PC-3 (cell line): Measurements from ENCODE around the gene GAS7. TPM values are rescaled to one million over a fixed set of nuclear protein-coding genes. Genes with fewer than 3 reads are reported as not detected.

Source experiments
- ATAC-seq: fragments of 200-7000 bp; cut with Tn5 transposase; 2 replicates; pipeline ENCODE4 v1.9.1; 2020; ENCODE audit warnings: mild to moderate bottlenecking, moderate library complexity
- BruUV-seq: library from RNA; stranded (reverse); fragments of 400-500 nt; replicated peaks from 2 replicates; lab custom pipeline; 2021; lab: Mats Ljungman, UMichigan
- CTCF ChIA-PET: fragments of 300-600 bp; sonication (Branson Sonifier 250); formaldehyde crosslinking; loops from one replicate; lab custom pipeline; 2022; ENCODE audit warnings: antibody characterized with exemption; lab: Charles Lee
- POLR2A ChIA-PET: fragments of 300-600 bp; sonication (Branson Sonifier 250); formaldehyde crosslinking; loops from one replicate; lab custom pipeline; 2022; ENCODE audit warnings: antibody characterized with exemption; ENCODE audit not compliant: unreplicated experiment; lab: Charles Lee
- DNase-seq: peaks from one replicate; pipeline ENCODE4 v3.0.0-alpha.2; 2015
- H2AFZ ChIP-seq: fragments of 300-600 bp; sonication (generic); 2 replicates; pipeline ENCODE4 v1.6.0; 2016; ENCODE audit warnings: antibody characterized with exemption, low read length
- H3F3A ChIP-seq: fragments of 300-600 bp; sonication (generic); one replicate; pipeline ENCODE4 v1.6.0; 2017; ENCODE audit warnings: antibody characterized with exemption, low read length, control low read depth, mild to moderate bottlenecking; ENCODE audit not compliant: unreplicated experiment
- H3K27ac ChIP-seq: fragments of 300-600 bp; sonication (generic); 2 replicates; pipeline ENCODE4 v1.5.1; 2016; ENCODE audit warnings: mild to moderate bottlenecking, low read length
- H3K27me3 ChIP-seq: fragments of 300-600 bp; sonication (generic); 2 replicates; pipeline ENCODE4 v1.6.1; 2016; ENCODE audit warnings: low read length, mixed read lengths
- H3K36me3 ChIP-seq: fragments of 300-600 bp; sonication (generic); 2 replicates; pipeline ENCODE4 v1.6.1; 2016; ENCODE audit warnings: low read depth, mixed run types, low read length, mixed read lengths
- H3K4me1 ChIP-seq: fragments of 300-600 bp; sonication (generic); 2 replicates; pipeline ENCODE4 v1.5.1; 2016; ENCODE audit warnings: low read length; ENCODE audit not compliant: insufficient read depth
- H3K4me2 ChIP-seq: fragments of 300-600 bp; sonication (generic); 2 replicates; pipeline ENCODE4 v1.6.0; 2016; ENCODE audit warnings: low read length
- H3K4me3 ChIP-seq: fragments of 300-600 bp; sonication (generic); 2 replicates; pipeline ENCODE4 v1.5.1; 2016; ENCODE audit warnings: mild to moderate bottlenecking, low read length, mixed read lengths
- H3K79me2 ChIP-seq: fragments of 300-600 bp; sonication (generic); 2 replicates; pipeline ENCODE4 v1.6.1; 2017; ENCODE audit warnings: low read length, mixed read lengths
- H3K9ac ChIP-seq: fragments of 300-600 bp; sonication (generic); 2 replicates; pipeline ENCODE4 v1.6.0; 2016; ENCODE audit warnings: mild to moderate bottlenecking, low read length
- H3K9me2 ChIP-seq: fragments of 300-600 bp; sonication (generic); replicated peaks from 2 replicates; pipeline ENCODE4 v1.6.1; 2016; ENCODE audit warnings: mixed run types, low read length, mixed read lengths
- H3K9me3 ChIP-seq: fragments of 300-600 bp; sonication (generic); 2 replicates; pipeline ENCODE4 v1.6.1; 2016; ENCODE audit warnings: low read length, mixed read lengths
- H4K20me1 ChIP-seq: fragments of 300-600 bp; sonication (generic); 2 replicates; pipeline ENCODE4 v1.6.1; 2016; ENCODE audit warnings: low read length, mixed read lengths
- EZH2 ChIP-seq: fragments of 300-600 bp; sonication (generic); IDR thresholded peaks from one replicate; pipeline ENCODE4 v1.6.1; 2017; ENCODE audit warnings: antibody characterized with exemption, mild to moderate bottlenecking, low read length; ENCODE audit not compliant: unreplicated experiment
- EZH2phosphoT487 ChIP-seq: fragments of 300-600 bp; sonication (generic); IDR thresholded peaks from 2 replicates; pipeline ENCODE4 v1.6.1; 2018; ENCODE audit warnings: mild to moderate bottlenecking, antibody characterized with exemption, low read length, borderline replicate concordance
- intact Hi-C: fragments of 100-400 bp; cut with micrococcal nuclease; formaldehyde crosslinking; loops from 2 replicates; pipeline ENCODE4 v1.9.0; 2023
- total RNA-seq: library from RNA; depleted of rRNA; stranded (reverse); fragments of >200 nt; gene quantifications from 2 replicates; pipeline ENCODE4 v1.2.3, GENCODE V29; 2014
- TF ChIP-seq, protein P1 (sequence below): fragments of 300-600 bp; sonication (generic); conservative IDR thresholded peaks from 2 replicates; pipeline ENCODE4 v1.5.1; 2017; ENCODE audit warnings: antibody characterized with exemption, low read depth, mild to moderate bottlenecking, low read length

GAS7 gene
- total RNA-seq, 1 experiment from 2014 or later = not detected

DNA sequence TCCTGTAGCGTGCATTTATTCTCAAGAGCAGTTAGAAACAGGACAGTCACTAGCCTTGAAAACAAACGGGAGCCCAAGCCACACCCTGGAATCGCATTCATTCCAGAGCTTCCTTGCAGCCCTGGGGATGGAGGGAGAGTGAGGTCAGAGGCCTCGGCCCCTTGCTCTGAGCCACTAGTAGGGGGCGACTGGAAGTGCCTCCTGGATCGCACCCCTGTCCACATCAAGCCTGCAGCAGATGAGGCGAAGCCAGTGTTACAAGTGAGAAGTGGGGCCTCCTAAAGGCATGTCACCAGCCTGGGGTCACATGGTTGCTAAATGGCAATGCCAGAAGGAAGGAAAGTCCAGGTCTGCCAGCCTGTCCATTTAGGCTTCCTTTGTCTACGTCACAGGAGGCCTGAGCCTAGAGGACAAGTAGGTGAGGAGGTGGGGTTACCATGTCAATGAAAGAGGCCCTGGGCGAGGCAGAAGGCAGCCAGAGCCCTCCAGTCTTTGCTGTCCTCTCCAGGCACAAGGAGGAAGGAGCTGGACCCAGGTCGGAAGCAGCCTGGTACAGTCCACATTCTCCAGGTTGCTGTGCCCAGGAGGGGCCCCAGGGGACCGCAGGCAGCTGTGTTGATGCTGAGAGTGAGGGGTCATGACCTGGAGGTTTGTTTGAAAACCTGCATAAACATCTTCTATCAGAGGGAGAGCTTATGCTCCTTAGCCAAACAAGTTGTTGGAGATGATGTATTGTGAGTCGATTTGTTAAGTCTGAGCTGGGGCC lies 290.3 kb downstream of the GAS7 start:
- Histone ChIP-seq H3K36me3 (no peaks in the 10 kb centered on the region; the same call in 1 of the 2 replicates), H3K9me2 (no peaks in the 10 kb centered on the region), H3K4me3 (no peak overlapping the region), H2AFZ (no peak overlapping the region), H3K4me2 (no peak overlapping the region), H3F3A (no peaks in the 10 kb centered on the region), H3K27ac (no peak overlapping the region), H4K20me1 (no peaks in the 10 kb centered on the region), H3K4me1 (no peaks in the 10 kb centered on the region), H3K79me2 (no peaks in the 10 kb centered on the region), H3K9me3 (no peaks in the 10 kb centered on the region), H3K27me3 (0 out of 2 replicates have a peak, but pooled peaks cover 18% of the 10 kb centered on the region), H3K9ac (no peak overlapping the region)
- POLR2A ChIA-PET = no interaction called here
- TF ChIP-seq, protein P1, sequence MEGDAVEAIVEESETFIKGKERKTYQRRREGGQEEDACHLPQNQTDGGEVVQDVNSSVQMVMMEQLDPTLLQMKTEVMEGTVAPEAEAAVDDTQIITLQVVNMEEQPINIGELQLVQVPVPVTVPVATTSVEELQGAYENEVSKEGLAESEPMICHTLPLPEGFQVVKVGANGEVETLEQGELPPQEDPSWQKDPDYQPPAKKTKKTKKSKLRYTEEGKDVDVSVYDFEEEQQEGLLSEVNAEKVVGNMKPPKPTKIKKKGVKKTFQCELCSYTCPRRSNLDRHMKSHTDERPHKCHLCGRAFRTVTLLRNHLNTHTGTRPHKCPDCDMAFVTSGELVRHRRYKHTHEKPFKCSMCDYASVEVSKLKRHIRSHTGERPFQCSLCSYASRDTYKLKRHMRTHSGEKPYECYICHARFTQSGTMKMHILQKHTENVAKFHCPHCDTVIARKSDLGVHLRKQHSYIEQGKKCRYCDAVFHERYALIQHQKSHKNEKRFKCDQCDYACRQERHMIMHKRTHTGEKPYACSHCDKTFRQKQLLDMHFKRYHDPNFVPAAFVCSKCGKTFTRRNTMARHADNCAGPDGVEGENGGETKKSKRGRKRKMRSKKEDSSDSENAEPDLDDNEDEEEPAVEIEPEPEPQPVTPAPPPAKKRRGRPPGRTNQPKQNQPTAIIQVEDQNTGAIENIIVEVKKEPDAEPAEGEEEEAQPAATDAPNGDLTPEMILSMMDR = no peak
- no peak for TF ChIP-seq EZH2
- TF ChIP-seq EZH2phosphoT487 = no peak
- CTCF ChIA-PET = no interaction called here
- DNase-seq (no peak), ATAC-seq (no peak)
- intact Hi-C loops = no loop called here
- BruUV-seq = no TSS peak

DNA sequence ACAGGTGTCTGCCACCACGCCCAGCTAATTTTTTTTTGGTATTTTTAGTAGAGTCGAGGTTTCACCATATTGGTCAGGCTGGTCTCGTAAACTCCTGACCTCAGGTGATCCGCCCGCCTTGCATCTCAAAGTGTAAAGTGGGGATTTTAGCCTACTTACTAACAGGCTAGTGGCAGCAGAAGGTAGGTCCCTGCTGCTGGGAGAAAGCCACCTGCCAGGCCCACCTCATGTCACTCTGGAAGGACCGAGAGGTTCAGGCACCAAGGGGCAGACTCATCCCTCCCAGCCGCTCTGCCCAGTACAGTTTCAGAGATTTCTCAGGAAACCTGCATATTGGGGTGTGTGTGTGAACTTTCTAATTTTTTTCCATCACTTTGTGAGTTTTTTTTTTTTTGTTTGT lies 291.3 kb downstream of the GAS7 start:
- POLR2A ChIA-PET = no interaction called here
- no TSS peak for BruUV-seq

More for the DNA sequence above, 291.3 kb downstream of the GAS7 start:
- TF ChIP-seq, protein P1 = no peak
- TF ChIP-seq EZH2 (no peak), EZH2phosphoT487 (no peak)
- H3K27me3 ChIP-seq = 0 out of 2 replicates have a peak, but pooled peaks cover 10% of the 10 kb centered on the region
- no peak overlapping the region for H3K4me3 ChIP-seq
- no peaks in the 10 kb centered on the region for H4K20me1 ChIP-seq
- ATAC-seq = no peak
- CTCF ChIA-PET = no interaction called here
- H3K9me3 ChIP-seq = no peaks in the 10 kb centered on the region
- H3K79me2 ChIP-seq = no peaks in the 10 kb centered on the region
- no peaks in the 10 kb centered on the region; the same call in 1 of the 2 replicates for H3K36me3 ChIP-seq
- H3K9ac ChIP-seq = no peak overlapping the region
- no peak for DNase-seq
- H3F3A ChIP-seq = no peaks in the 10 kb centered on the region
- no peaks in the 10 kb centered on the region for H3K9me2 ChIP-seq
- no peak overlapping the region for H3K4me2 ChIP-seq
- H2AFZ ChIP-seq = no peak overlapping the region
- H3K4me1 ChIP-seq = no peaks in the 10 kb centered on the region
- intact Hi-C loops = no loop called here
- H3K27ac ChIP-seq = no peak overlapping the region
